ENCODE data around the gene KMT2A. TPM values are rescaled to one million over a fixed set of nuclear protein-coding genes. Genes with fewer than 3 reads are reported as not detected.

Gene KMT2A
- total RNA-seq, 2 donors from 2014 or later: 76.9 to 78.8 TPM

- Histone ChIP-seq H3K9me3 (ENCODE audit: control insufficient read depth, low read length) (no peaks in the 10 kb centered on the region), H3K4me1 (ENCODE audit: control insufficient read depth, insufficient read depth, low read length) (peaks cover 1% of the 10 kb centered on the region), H3K4me3 (ENCODE audit: low read length) (no peak overlapping the region), H3K36me3 (ENCODE audit: control insufficient read depth, insufficient read depth, low read length) (peaks cover 46% of the 10 kb centered on the region), H3K9ac (ENCODE audit: extremely low read depth, low read length, poor library complexity, severe bottlenecking) (no peak overlapping the region), H3K27ac (ENCODE audit: low read depth, low read length) (no peak overlapping the region), H3K27me3 (ENCODE audit: control insufficient read depth, insufficient read depth, low read length, poor library complexity, severe bottlenecking) (no peaks in the 10 kb centered on the region)
- DNase-seq: no peak
- H3K27ac Mint-ChIP-seq: no peak overlapping the region
- H3K4me1 Mint-ChIP-seq: peaks cover 19% of the 10 kb centered on the region
- TF ChIP-seq CTCF (conservative IDR thresholded peaks at IDR 0.05): no peak
- 92 to 94% methylated on average over 4 of the region's 4 CpGs for WGBS, 2 experiments (ENCODE audit: insufficient coverage in 1 of 2, insufficient read length in 1 of 2)
- H3K36me3 Mint-ChIP-seq (ENCODE audit: low read depth): peaks cover 28% of the 10 kb centered on the region
- no peaks in the 10 kb centered on the region for H3K9me3 Mint-ChIP-seq
- no peaks in the 10 kb centered on the region for H3K27me3 Mint-ChIP-seq (ENCODE audit: insufficient read depth)
- H3K4me3 Mint-ChIP-seq: no peak overlapping the region
Measured at GRCh38 chr11:118447423-118447822, 11.1 kb downstream of the KMT2A start.

GRCh38 chr11:118448294-118448693, 12.0 kb downstream of the KMT2A start:
- DNase-seq: no peak
- H3K9me3 Mint-ChIP-seq: no peaks in the 10 kb centered on the region
- no peak overlapping the region for H3K27ac ChIP-seq (ENCODE audit: low read depth, low read length)
- H3K9ac ChIP-seq (ENCODE audit: extremely low read depth, low read length, poor library complexity, severe bottlenecking): no peak overlapping the region
- no peaks in the 10 kb centered on the region for H3K27me3 ChIP-seq (ENCODE audit: control insufficient read depth, insufficient read depth, low read length, poor library complexity, severe bottlenecking)
- no peaks in the 10 kb centered on the region for H3K27me3 Mint-ChIP-seq (ENCODE audit: insufficient read depth)
- no peak overlapping the region for H3K4me3 Mint-ChIP-seq
- no peak for TF ChIP-seq CTCF (conservative IDR thresholded peaks at IDR 0.05)
- peaks cover 46% of the 10 kb centered on the region for H3K36me3 ChIP-seq (ENCODE audit: control insufficient read depth, insufficient read depth, low read length)
- peaks cover 18% of the 10 kb centered on the region for H3K4me1 Mint-ChIP-seq
- H3K4me1 ChIP-seq (ENCODE audit: control insufficient read depth, insufficient read depth, low read length): no peaks in the 10 kb centered on the region
- H3K9me3 ChIP-seq (ENCODE audit: control insufficient read depth, low read length): no peaks in the 10 kb centered on the region
- no peak overlapping the region for H3K4me3 ChIP-seq (ENCODE audit: low read length)
- peaks cover 31% of the 10 kb centered on the region for H3K36me3 Mint-ChIP-seq (ENCODE audit: low read depth)
- H3K27ac Mint-ChIP-seq: no peak overlapping the region

- no peak for DNase-seq
- 94 to 100% methylated on average over 1 to 4 of the region's 4 CpGs for WGBS, 2 experiments (ENCODE audit: insufficient coverage in 1 of 2, insufficient read length in 1 of 2)
- Mint-ChIP-seq H3K9me3 (no peaks in the 10 kb centered on the region), H3K4me1 (peaks cover 8% of the 10 kb centered on the region), H3K4me3 (no peak overlapping the region), H3K36me3 (ENCODE audit: low read depth) (peaks cover 31% of the 10 kb centered on the region), H3K27me3 (ENCODE audit: insufficient read depth) (no peaks in the 10 kb centered on the region), H3K27ac (no peak overlapping the region)
- Histone ChIP-seq H3K9me3 (ENCODE audit: control insufficient read depth, low read length) (no peaks in the 10 kb centered on the region), H3K4me3 (ENCODE audit: low read length) (no peak overlapping the region), H3K27ac (ENCODE audit: low read depth, low read length) (no peak overlapping the region), H3K36me3 (ENCODE audit: control insufficient read depth, insufficient read depth, low read length) (peaks cover 53% of the 10 kb centered on the region), H3K4me1 (ENCODE audit: control insufficient read depth, insufficient read depth, low read length) (no peaks in the 10 kb centered on the region), H3K9ac (ENCODE audit: extremely low read depth, low read length, poor library complexity, severe bottlenecking) (no peak overlapping the region), H3K27me3 (ENCODE audit: control insufficient read depth, insufficient read depth, low read length, poor library complexity, severe bottlenecking) (no peaks in the 10 kb centered on the region)
- no peak for TF ChIP-seq CTCF (conservative IDR thresholded peaks at IDR 0.05)
Measured at GRCh38 chr11:118449316-118449918, 13.1 kb downstream of the KMT2A start.
